ENCODE data around the gene CD3D.

The CD3D gene

DNA sequence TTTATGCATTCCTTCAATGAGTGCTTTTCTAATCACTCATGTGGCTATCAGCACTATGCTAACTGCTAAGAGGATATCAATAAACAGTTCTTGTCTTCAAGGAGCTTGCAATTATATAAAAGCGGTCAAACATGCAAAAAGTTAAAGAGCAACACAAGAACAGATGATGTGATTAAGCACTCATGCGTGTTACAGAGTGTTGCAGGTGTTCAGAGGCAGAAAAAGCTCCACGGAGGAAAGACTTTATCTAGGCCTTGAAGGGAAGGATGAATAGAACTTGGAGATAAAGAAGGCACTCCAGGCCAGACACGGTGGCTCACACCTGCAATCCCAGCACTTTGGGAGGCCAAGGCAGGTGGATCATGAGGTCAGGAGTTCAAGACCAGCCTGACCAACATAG lies 24.4 kb downstream of the CD3D start:
- Histone ChIP-seq H3K4me3 (ENCODE audit: insufficient read depth, low read length, poor library complexity, severe bottlenecking) (no peak overlapping the region), H4K20me1 (ENCODE audit: low read depth, low read length) (no peaks in the 10 kb centered on the region), H3K9me2 (replicated peaks; ENCODE audit: insufficient read depth, low read length) (no peaks in the 10 kb centered on the region), H3F3A (ENCODE audit: insufficient read depth) (0 out of 2 replicates have a peak, but pooled peaks cover 5% of the 10 kb centered on the region), H3K9me3 (ENCODE audit: insufficient read depth, low read length) (no peaks in the 10 kb centered on the region), H3K4me2 (ENCODE audit: low read depth, low read length, poor library complexity, severe bottlenecking) (no peak overlapping the region), H3K27me3 (ENCODE audit: low read length) (no peaks in the 10 kb centered on the region), H3K27ac (ENCODE audit: low read depth, low read length) (no peak overlapping the region), H3K9ac (ENCODE audit: low read length) (no peak overlapping the region), H2AFZ (ENCODE audit: low read depth, low read length, severe bottlenecking) (no peak overlapping the region), H3K79me2 (ENCODE audit: insufficient read depth, low read length) (no peaks in the 10 kb centered on the region), H3K36me3 (ENCODE audit: low read length) (no peaks in the 10 kb centered on the region)
- no peak for TF ChIP-seq CTCF (IDR thresholded peaks at IDR 0.05; ENCODE audit: insufficient read depth, low read length, poor library complexity, severe bottlenecking)
- no peak for TF ChIP-seq EZH2phosphoT487 (conservative IDR thresholded peaks at IDR 0.05; ENCODE audit: low read length)

- Histone ChIP-seq H3K4me3 (ENCODE audit: insufficient read depth, low read length, poor library complexity, severe bottlenecking) (no peak overlapping the region), H3K27ac (ENCODE audit: low read depth, low read length) (no peak overlapping the region)
These were observed 27.5 kb downstream of the CD3D start for GRCh38 chr11:118314988-118315411.

DNA sequence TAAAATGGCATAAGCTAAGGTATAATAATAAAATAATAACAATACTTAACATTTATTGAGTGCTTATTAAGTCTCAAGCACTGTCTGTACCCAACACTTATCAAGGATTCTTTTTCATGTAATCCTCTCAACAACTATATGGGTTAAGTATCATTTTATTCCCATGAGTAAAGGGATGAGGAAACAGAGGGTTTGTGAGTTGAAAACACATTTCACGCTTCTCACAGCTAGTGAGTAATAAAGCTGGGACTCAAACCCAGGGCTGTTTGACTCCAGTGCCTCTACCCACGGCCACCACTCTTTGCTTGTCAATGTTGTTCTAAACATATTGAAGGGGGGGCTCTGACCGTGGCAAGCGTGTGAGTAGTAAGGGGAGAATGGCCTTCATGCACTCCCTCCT lies 29.3 kb downstream of the CD3D start:
- no peak overlapping the region for H3K4me2 ChIP-seq (ENCODE audit: low read depth, low read length, poor library complexity, severe bottlenecking)
- no peaks in the 10 kb centered on the region for H4K20me1 ChIP-seq (ENCODE audit: low read depth, low read length)
- 0 out of 2 replicates have a peak, but pooled peaks cover 5% of the 10 kb centered on the region for H3F3A ChIP-seq (ENCODE audit: insufficient read depth)
- H3K27ac ChIP-seq (ENCODE audit: low read depth, low read length), result no peak overlapping the region
- H3K9me3 ChIP-seq (ENCODE audit: insufficient read depth, low read length), result no peaks in the 10 kb centered on the region
- TF ChIP-seq EZH2phosphoT487 (conservative IDR thresholded peaks at IDR 0.05; ENCODE audit: low read length), result no peak
- TF ChIP-seq CTCF (IDR thresholded peaks at IDR 0.05; ENCODE audit: insufficient read depth, low read length, poor library complexity, severe bottlenecking), result no peak
- no peaks in the 10 kb centered on the region for H3K36me3 ChIP-seq (ENCODE audit: low read length)
- H3K27me3 ChIP-seq (ENCODE audit: low read length), result no peaks in the 10 kb centered on the region
- H3K79me2 ChIP-seq (ENCODE audit: insufficient read depth, low read length), result no peaks in the 10 kb centered on the region
- no peak overlapping the region for H3K9ac ChIP-seq (ENCODE audit: low read length)
- H3K9me2 ChIP-seq (replicated peaks; ENCODE audit: insufficient read depth, low read length), result no peaks in the 10 kb centered on the region
- no peak overlapping the region for H2AFZ ChIP-seq (ENCODE audit: low read depth, low read length, severe bottlenecking)
- H3K4me3 ChIP-seq (ENCODE audit: insufficient read depth, low read length, poor library complexity, severe bottlenecking), result no peak overlapping the region

More at GRCh38 chr11:118314988-118315411, 27.5 kb downstream of the CD3D start:
- Histone ChIP-seq H3K27me3 (ENCODE audit: low read length) (no peaks in the 10 kb centered on the region), H3K79me2 (ENCODE audit: insufficient read depth, low read length) (no peaks in the 10 kb centered on the region), H3K36me3 (ENCODE audit: low read length) (no peaks in the 10 kb centered on the region), H2AFZ (ENCODE audit: low read depth, low read length, severe bottlenecking) (no peak overlapping the region), H3K4me2 (ENCODE audit: low read depth, low read length, poor library complexity, severe bottlenecking) (no peak overlapping the region), H3F3A (ENCODE audit: insufficient read depth) (0 out of 2 replicates have a peak, but pooled peaks cover 5% of the 10 kb centered on the region), H3K9me2 (replicated peaks; ENCODE audit: insufficient read depth, low read length) (no peaks in the 10 kb centered on the region), H3K9me3 (ENCODE audit: insufficient read depth, low read length) (no peaks in the 10 kb centered on the region), H4K20me1 (ENCODE audit: low read depth, low read length) (no peaks in the 10 kb centered on the region), H3K9ac (ENCODE audit: low read length) (no peak overlapping the region)
- TF ChIP-seq CTCF (IDR thresholded peaks at IDR 0.05; ENCODE audit: insufficient read depth, low read length, poor library complexity, severe bottlenecking), result no peak
- no peak for TF ChIP-seq EZH2phosphoT487 (conservative IDR thresholded peaks at IDR 0.05; ENCODE audit: low read length)
